ENCODE data around the gene LARGE1. TPM values are rescaled to one million over a fixed set of nuclear protein-coding genes. Genes with fewer than 3 reads are reported as not detected.

LARGE1 gene
- polyA plus RNA-seq, 3 donors = 0.05 to 0.13 TPM; not detected in 1

DNA sequence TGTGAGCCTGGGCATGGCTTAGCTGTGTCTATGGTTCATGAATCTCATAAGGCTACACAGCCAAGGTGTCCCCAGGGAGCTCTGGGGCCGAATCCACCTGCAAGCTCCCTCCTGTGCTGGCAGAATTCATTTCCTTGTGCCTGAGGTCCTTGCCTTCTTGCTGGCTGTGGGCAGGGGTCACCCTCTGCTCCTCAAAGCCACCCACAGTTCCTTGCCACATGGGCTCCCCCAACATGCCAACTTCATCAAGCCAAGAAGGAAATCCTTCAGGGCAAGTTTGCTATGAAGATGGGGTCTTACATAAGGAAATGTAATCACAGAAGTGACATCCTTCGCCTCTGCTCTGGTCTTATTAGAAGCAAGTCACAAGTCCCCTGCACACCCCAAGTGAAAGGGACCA is 24.8 kb downstream of the LARGE1 start:
- H4K20me1 ChIP-seq (ENCODE audit: insufficient read depth, low read length) = no peaks in the 10 kb centered on the region
- 60% methylated on average over 1 of the region's 2 CpGs for WGBS (ENCODE audit: insufficient coverage)
- Mint-ChIP-seq H3K4me3 (no peak overlapping the region), H3K36me3 (no peaks in the 10 kb centered on the region), H3K4me1 (no peaks in the 10 kb centered on the region), H3K9me3 (peaks cover 7 to 17% (median 10%) of the 10 kb centered on the region in 7 donors), H3K27ac (no peak overlapping the region), H3K27me3 (ENCODE audit: low read depth in 3 of 3) (peaks cover 0 to 1% (median 0%) of the 10 kb centered on the region in 3 donors)
- H3K9ac ChIP-seq (ENCODE audit: insufficient read depth, low read length, poor library complexity, severe bottlenecking) = no peak overlapping the region
- H3K36me3 ChIP-seq (replicated peaks in 1 of 2; ENCODE audit: control insufficient read depth in 1 of 2, insufficient read depth in 2 of 2, low read length in 2 of 2) = no peaks in the 10 kb centered on the region
- no peak overlapping the region for H3K27ac ChIP-seq (ENCODE audit: low read depth in 1 of 2, low read length in 2 of 2)
- no peak overlapping the region for H3K4me3 ChIP-seq (replicated peaks in 1 of 3; ENCODE audit: low read depth in 2 of 3, low read length in 3 of 3)
- no peaks in the 10 kb centered on the region for H3K27me3 ChIP-seq (ENCODE audit: control insufficient read depth in 2 of 2, insufficient read depth in 2 of 2, low read length in 2 of 2)
- H3K4me1 ChIP-seq (ENCODE audit: control insufficient read depth in 1 of 2, insufficient read depth in 2 of 2, low read length in 2 of 2) = no peaks in the 10 kb centered on the region
- intact Hi-C loops (cut with micrococcal nuclease) = no loop called here
- DNase-seq = no peak
- TF ChIP-seq CTCF (IDR thresholded peaks at IDR 0.05) = no peak
- H2AFZ ChIP-seq (ENCODE audit: insufficient read depth, low read depth, low read length, poor library complexity, severe bottlenecking) = no peak overlapping the region
- H3K9me3 ChIP-seq (replicated peaks in 1 of 2; ENCODE audit: control insufficient read depth in 1 of 2, insufficient read depth in 1 of 2, low read length in 2 of 2) = peaks cover 13 to 18% of the 10 kb centered on the region in 2 donors
- H3K4me2 ChIP-seq (replicated peaks; ENCODE audit: extremely low read depth, low read length, poor library complexity, severe bottlenecking) = no peak overlapping the region
- no peaks in the 10 kb centered on the region for H3K79me2 ChIP-seq (ENCODE audit: insufficient read depth, low read length)

DNA sequence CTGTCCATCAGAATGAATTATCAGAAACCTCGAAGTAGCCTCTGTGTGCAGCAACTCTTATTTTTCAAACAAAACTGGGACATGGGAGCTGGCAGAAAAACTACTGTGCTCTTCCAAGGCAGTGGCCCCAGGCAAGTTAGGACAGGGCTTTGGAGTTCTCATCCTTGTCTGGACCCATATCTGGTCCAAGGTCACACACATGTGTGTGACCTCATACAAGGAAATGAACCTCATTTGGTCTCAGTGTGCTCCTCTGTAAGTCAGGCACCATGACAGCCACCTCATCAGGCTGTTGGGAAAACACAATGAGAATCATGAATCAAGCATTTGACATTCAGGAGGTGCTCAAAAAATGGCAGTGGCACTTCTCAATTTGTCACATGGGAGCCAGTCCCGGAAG is 25.8 kb downstream of the LARGE1 start:
- Histone ChIP-seq H3K27me3 (ENCODE audit: control insufficient read depth in 2 of 2, insufficient read depth in 2 of 2, low read length in 2 of 2) (no peaks in the 10 kb centered on the region), H3K27ac (ENCODE audit: low read depth in 1 of 2, low read length in 2 of 2) (no peak overlapping the region), H3K9ac (ENCODE audit: insufficient read depth, low read length, poor library complexity, severe bottlenecking) (no peak overlapping the region), H3K79me2 (ENCODE audit: insufficient read depth, low read length) (no peaks in the 10 kb centered on the region), H4K20me1 (ENCODE audit: insufficient read depth, low read length) (no peaks in the 10 kb centered on the region), H3K4me2 (replicated peaks; ENCODE audit: extremely low read depth, low read length, poor library complexity, severe bottlenecking) (no peak overlapping the region), H2AFZ (ENCODE audit: insufficient read depth, low read depth, low read length, poor library complexity, severe bottlenecking) (no peak overlapping the region), H3K36me3 (replicated peaks in 1 of 2; ENCODE audit: control insufficient read depth in 1 of 2, insufficient read depth in 2 of 2, low read length in 2 of 2) (no peaks in the 10 kb centered on the region), H3K4me1 (ENCODE audit: control insufficient read depth in 1 of 2, insufficient read depth in 2 of 2, low read length in 2 of 2) (no peaks in the 10 kb centered on the region), H3K4me3 (replicated peaks in 1 of 3; ENCODE audit: low read depth in 2 of 3, low read length in 3 of 3) (no peak overlapping the region), H3K9me3 (replicated peaks in 1 of 2; ENCODE audit: control insufficient read depth in 1 of 2, insufficient read depth in 1 of 2, low read length in 2 of 2) (peaks cover 13 to 18% of the 10 kb centered on the region in 2 donors)
- 92% methylated on average over 2 of the region's 2 CpGs for WGBS (ENCODE audit: insufficient coverage)
- Mint-ChIP-seq H3K36me3 (no peaks in the 10 kb centered on the region), H3K9me3 (peaks cover 7 to 17% (median 10%) of the 10 kb centered on the region in 7 donors), H3K4me1 (no peaks in the 10 kb centered on the region), H3K27me3 (ENCODE audit: low read depth in 3 of 3) (peaks cover 0 to 2% (median 1%) of the 10 kb centered on the region in 3 donors), H3K27ac (no peak overlapping the region), H3K4me3 (no peak overlapping the region)
- DNase-seq = no peak
- TF ChIP-seq CTCF (IDR thresholded peaks at IDR 0.05) = no peak
- intact Hi-C loops (cut with micrococcal nuclease) = no loop called here
